22Rv1 (cell line): ENCODE data around the gene TUT4.

Source experiments
- CTCF ChIP-seq: fragments of 450-650 bp; IDR thresholded peaks from 2 replicates; pipeline ENCODE4 v1.5.1; 2017; ENCODE audit warnings: mild to moderate bottlenecking
- ZFX ChIP-seq: fragments of 450-650 bp; IDR thresholded peaks from 2 replicates; pipeline ENCODE4 v1.6.1; 2017; ENCODE audit warnings: antibody characterized with exemption, borderline replicate concordance

- no peak for TF ChIP-seq CTCF
- no peak for TF ChIP-seq ZFX
Observed at GRCh38 chr1:52549267-52549666, 3.6 kb downstream of the TUT4 start.
